Astrocyte of the spinal cord (primary cell): Measurements from ENCODE around the gene GGCT.
A peak's percentile ranks its signal among the peaks of the same experiment; 100 is the strongest.

Experiments used
- DNase-seq: peaks from one replicate; pipeline ENCODE4 v3.0.0; 2011; ENCODE audit warnings: low read depth, low spot score
- H3K4me3 ChIP-seq: 2 replicates; pipeline ENCODE4 v1.5.1; 2011; ENCODE audit warnings: low read depth, mild to moderate bottlenecking, low read length, moderate library complexity
- CTCF ChIP-seq: IDR thresholded peaks from 2 replicates; pipeline ENCODE4 v1.5.1; 2012; ENCODE audit warnings: low read depth, mild to moderate bottlenecking, low read length, inconsistent platforms
- in situ Hi-C: cut with HindIII; loops from 2 replicates; pipeline ENCODE4 v1.10.0; 2017; ENCODE audit warnings: low sequenced_read_pairs

The GGCT gene

DNA sequence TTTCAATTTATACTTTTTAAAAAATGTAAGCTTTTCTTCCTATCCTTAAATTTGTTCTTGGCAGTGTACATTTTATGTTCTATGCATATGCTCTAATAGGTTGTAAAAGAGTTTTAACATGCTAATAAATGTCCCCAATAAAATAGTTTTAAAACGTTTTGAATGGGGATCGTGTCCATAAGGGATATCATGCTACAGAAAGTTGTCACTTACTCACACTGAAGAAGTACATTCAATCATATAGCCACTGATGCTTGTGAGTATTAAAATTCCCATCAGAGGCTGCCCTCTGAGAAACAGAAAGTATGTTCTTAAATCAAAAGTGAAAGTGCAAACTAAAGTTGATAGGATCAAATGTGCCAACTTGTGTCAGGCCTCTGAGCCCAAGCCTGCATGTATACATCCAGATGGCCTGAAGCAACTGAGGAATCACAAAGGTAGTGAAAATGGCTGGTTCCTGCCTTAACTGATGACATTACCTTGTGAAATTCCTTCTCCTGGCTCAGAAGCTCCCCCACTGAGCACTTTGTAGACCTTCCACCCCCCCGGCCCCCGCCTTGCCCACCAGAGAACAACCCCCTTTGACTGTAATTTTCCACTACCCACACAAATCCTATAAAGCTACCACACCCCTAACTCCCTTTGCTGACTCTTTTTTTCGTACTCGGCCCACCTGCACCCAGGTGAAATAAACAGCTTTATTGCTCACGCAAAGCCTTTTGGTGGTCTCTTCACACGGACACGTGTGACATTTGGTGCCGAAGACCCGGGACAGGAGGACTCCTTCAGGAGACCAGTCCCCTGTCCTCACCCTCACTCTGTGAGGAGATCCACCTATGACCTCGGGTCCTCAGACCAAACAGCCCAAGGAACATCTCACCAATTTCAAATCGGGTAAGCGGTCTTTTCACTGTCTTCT, 25.2 kb downstream of the GGCT start:
- no peak for TF ChIP-seq CTCF
- H3K4me3 ChIP-seq: peak overlapping the region; percentile 72
- DNase-seq: peak; percentile 42
- in situ Hi-C loops: no loop called here

DNA sequence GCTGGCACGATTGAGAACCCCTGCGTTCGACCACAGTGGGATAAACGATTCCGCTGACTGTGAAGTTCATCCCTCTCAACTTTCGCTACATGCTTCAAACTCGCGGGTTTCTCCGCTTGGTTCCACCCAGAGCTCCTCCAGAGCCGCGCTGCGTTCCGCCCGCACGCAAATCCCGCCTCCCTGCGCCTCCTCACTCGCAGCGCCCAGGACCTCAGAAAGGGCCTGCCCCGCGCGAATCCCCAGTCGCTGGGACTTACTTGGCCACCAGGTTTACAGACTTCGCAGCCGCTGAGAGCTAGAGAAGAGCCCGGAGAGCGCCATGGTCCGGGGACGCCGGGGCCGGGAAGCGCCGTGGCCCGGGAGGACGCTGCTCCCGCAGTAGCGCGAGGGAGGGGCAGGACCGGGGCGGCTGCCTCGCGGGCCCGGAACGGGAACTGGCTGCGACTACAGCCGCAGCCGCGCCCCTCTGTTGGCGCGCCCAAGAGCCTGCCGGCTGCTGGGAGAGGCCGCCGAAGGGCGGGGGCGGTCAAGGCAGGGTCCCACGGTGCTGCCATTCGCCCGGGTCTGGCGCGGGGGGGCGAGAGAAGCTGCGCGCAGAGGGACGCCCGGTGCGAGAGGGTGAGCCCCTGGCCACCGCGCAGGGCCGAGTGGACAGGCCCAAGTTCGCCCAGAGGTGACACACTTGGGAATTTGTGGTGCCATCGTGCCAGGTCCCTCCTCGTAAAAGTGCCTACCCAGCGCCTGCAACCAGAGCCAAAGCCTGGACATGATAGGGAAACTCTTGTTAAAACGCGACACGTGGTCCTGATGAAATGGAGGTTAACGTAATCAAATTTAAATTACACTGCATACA, 26.1 kb downstream of the GGCT start, which contains the start of gene NOD1:
TSS of gene NOD1 (minus strand) at position 436 of the 853 bp plus-strand sequence. CDS start 21,863 bp downstream, outside the sequence.
- in situ Hi-C loops: no loop called here
- DNase-seq: peak; percentile 81
- TF ChIP-seq CTCF: peak; percentile 1
- peak within 1 kb of the TSS; percentile 72 for H3K4me3 ChIP-seq

GRCh38 chr7:30476459-30477145, 28.0 kb downstream of the GGCT start:
- H3K4me3 ChIP-seq: no peak overlapping the region
- DNase-seq: no peak
- in situ Hi-C loops: no loop called here

DNA sequence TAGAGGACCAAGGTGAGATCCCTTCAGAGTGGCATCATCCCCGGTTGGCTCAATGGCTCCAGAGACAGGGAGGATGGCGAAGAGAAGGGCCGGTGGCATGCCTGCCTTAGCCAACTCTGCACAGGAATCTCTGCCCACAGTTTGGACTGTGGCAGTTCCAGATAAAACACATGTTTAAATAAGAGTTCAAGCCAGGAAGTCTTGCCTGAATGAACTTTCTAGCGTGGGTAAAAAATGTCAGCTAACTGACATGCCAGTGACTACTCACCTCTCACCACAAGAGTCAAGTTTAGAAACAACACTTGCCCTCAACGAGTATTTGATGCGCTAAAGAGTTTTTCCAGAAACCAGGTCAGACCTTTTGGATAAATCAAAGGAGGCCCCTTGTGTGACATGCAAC, 29.0 kb downstream of the GGCT start:
- no peak overlapping the region for H3K4me3 ChIP-seq
- DNase-seq: no peak
- TF ChIP-seq CTCF: no peak
- in situ Hi-C loops: no loop called here

More at GRCh38 chr7:30476459-30477145, 28.0 kb downstream of the GGCT start:
- no peak for TF ChIP-seq CTCF

DNA sequence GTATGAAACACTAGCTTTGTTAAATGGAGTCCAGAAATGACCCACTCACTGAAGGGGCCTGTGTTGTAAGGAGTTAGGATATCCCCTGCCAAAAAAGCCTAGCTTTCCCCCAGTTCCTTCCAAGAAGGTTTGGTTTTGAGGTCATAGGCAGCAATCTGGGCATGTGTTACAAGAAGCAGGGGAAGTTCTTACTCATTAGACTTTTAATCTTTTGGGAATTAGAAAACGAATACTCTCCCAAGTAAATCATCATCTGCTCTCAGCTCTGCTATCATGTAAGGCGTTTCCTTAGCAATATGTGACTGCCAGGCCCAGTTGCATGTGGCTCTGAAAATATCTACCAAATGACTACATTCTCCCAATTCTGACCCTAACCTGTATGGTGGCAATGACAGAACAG, 29.7 kb downstream of the GGCT start:
- in situ Hi-C loops: no loop called here
- peak; percentile 43 for DNase-seq
- TF ChIP-seq CTCF: no peak
- H3K4me3 ChIP-seq: no peak overlapping the region

- no peak for TF ChIP-seq CTCF
- DNase-seq: no peak
- in situ Hi-C loops: no loop called here
- no peak overlapping the region for H3K4me3 ChIP-seq
Measured at GRCh38 chr7:30474485-30474884, 30.1 kb downstream of the GGCT start.
